HG03066 (cell line): Measurements from ENCODE around the gene P2RY4.
"Not testable (repeated sequence)": the region's sequence is repeated elsewhere in the genome, so short reads cannot be mapped to it uniquely, and the experiment has no call there.

Experiments
- ATAC-seq: cut with Tn5 transposase; IDR thresholded peaks from one replicate; pipeline ENCODE4 v1.9.1; 2021; ENCODE audit warnings: low read depth; ENCODE audit not compliant: unreplicated experiment

P2RY4 gene

GRCh38 chrX:70244881-70245280, 15.1 kb downstream of the P2RY4 start:
- no peak for ATAC-seq

GRCh38 chrX:70243601-70244000, 16.4 kb downstream of the P2RY4 start:
- ATAC-seq = not testable (repeated sequence)

- no peak for ATAC-seq
Measured at GRCh38 chrX:70241501-70241900, 18.5 kb downstream of the P2RY4 start.

- no peak for ATAC-seq
Measured at GRCh38 chrX:70240751-70241150, 19.3 kb downstream of the P2RY4 start.

- no peak for ATAC-seq
Measured at GRCh38 chrX:70234355-70234754, 25.6 kb downstream of the P2RY4 start, which contains the start of gene AWAT1. AWAT1 (plus strand) TSS chrX:70234655; CDS start chrX:70234696, 41 bp downstream.

- no peak for ATAC-seq
Measured at GRCh38 chrX:70231666-70232065, 28.3 kb downstream of the P2RY4 start.

- ATAC-seq = no peak
Measured at GRCh38 chrX:70226687-70227086, 33.3 kb downstream of the P2RY4 start.

GRCh38 chrX:70226048-70226447, 34.0 kb downstream of the P2RY4 start:
- no peak for ATAC-seq

- ATAC-seq = no peak
Measured at GRCh38 chrX:70219938-70220764, 39.9 kb downstream of the P2RY4 start.

GRCh38 chrX:70209570-70209969, 50.4 kb downstream of the P2RY4 start:
- not testable (repeated sequence) for ATAC-seq

GRCh38 chrX:70208479-70208878, 51.5 kb downstream of the P2RY4 start:
- ATAC-seq = no peak
